ENCODE measurements around the gene SLC15A2.

Gene SLC15A2

GRCh38 chr3:121988146-121988545 is 93.9 kb downstream of the SLC15A2 start:
- H3K9me3 ChIP-seq (ENCODE audit: control insufficient read depth, insufficient read depth, low read length): no peaks in the 10 kb centered on the region
- H3K4me3 ChIP-seq (ENCODE audit: low read depth, low read length): no peak overlapping the region
- no peaks in the 10 kb centered on the region for H3K27me3 ChIP-seq (ENCODE audit: control insufficient read depth, insufficient read depth, low read length)
- H3K9ac ChIP-seq (ENCODE audit: low read depth, low read length): no peak overlapping the region
- no peaks in the 10 kb centered on the region for H3K4me1 ChIP-seq (ENCODE audit: control insufficient read depth, insufficient read depth, low read length)
- H3K36me3 ChIP-seq (ENCODE audit: control insufficient read depth, insufficient read depth, low read length): no peaks in the 10 kb centered on the region

- Histone ChIP-seq H3K36me3 (ENCODE audit: control insufficient read depth, insufficient read depth, low read length) (no peaks in the 10 kb centered on the region), H3K4me3 (ENCODE audit: low read depth, low read length) (no peak overlapping the region), H3K27me3 (ENCODE audit: control insufficient read depth, insufficient read depth, low read length) (no peaks in the 10 kb centered on the region), H3K9ac (ENCODE audit: low read depth, low read length) (no peak overlapping the region), H3K9me3 (ENCODE audit: control insufficient read depth, insufficient read depth, low read length) (no peaks in the 10 kb centered on the region), H3K4me1 (ENCODE audit: control insufficient read depth, insufficient read depth, low read length) (no peaks in the 10 kb centered on the region)
Measured at GRCh38 chr3:121989943-121990342, 95.7 kb downstream of the SLC15A2 start.

DNA sequence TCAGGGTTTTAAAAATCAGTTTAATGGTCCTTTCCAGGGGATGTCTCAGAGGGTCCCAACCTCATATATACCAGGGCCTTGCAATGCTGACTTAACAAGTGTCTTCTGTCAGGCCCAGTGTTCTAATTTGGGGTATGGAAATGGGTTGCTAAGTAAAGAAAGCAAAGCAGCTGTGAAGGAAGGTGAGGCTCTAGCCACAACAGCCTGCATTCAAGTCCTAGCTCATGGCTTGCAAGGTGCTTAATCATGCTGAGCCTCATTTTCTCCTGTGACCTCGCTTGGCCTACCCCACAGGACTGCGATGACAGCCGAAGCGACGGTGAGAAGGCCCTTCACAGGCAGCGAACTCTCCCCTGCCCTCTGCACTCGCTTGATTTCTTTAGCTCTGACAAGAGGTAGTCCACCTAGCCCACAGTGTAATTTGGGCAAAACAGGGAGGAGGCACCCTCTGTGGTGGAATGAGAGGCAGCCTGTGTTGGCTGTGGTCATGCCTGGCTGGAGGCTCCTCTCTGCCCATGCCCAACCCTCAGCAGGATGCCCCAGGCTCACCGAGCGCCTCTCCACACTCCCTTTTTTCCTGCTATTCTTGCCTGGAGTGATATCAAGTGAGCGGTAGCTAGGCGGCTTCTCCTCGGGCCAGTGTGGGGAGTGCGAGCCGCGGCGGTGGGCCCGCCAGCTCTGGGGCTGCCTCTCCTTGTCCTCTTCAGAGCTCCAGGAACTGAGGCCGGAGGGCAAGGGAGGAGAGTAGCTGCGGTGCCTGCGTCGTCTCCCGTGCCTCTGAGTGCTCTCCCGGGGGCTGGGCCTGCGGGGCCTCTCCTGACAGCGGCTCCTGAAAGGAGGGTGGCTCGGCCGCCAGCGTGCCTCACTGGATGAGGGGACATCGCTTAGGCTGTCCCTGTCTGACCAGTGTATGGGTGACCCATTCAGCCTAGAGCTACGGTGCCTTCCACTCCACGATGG is 98.7 kb downstream of the SLC15A2 start:
- H3K4me3 ChIP-seq (ENCODE audit: low read depth, low read length): no peak overlapping the region
- H3K9me3 ChIP-seq (ENCODE audit: control insufficient read depth, insufficient read depth, low read length): no peaks in the 10 kb centered on the region
- H3K9ac ChIP-seq (ENCODE audit: low read depth, low read length): peak overlapping the region; percentile 8
- no peaks in the 10 kb centered on the region for H3K36me3 ChIP-seq (ENCODE audit: control insufficient read depth, insufficient read depth, low read length)
- peaks cover 2% of the 10 kb centered on the region for H3K4me1 ChIP-seq (ENCODE audit: control insufficient read depth, insufficient read depth, low read length)
- no peaks in the 10 kb centered on the region for H3K27me3 ChIP-seq (ENCODE audit: control insufficient read depth, insufficient read depth, low read length)

All from iPS-15b (cell line).